NCI-H2196 (cell line): ENCODE data around the gene CAV3.

Experiments
- DNase-seq: peaks from one replicate; lab custom pipeline; 2025; ENCODE audit not compliant: unreplicated experiment; lab: John Stamatoyannopoulos, UW

CAV3 gene

DNA sequence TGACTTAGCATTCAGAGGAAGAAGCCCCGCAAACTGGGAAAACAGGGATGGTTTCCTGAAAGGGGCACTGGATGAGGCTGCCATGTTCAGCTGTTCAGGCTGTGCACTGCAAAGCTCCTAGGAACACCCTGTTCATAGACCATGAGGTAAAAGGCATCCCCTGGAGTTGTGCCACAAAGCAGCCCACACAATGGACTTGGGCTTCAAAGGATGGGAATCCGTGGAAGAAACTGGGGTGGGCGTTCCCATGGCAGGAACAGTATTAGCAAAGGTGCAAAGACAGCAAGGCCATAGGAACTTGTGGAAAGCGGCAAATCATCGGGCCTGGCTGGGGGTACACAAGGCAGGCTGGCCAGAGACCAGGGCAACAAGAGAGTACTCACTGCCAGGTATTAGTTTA is 26.9 kb downstream of the CAV3 start:
- no peak for DNase-seq

DNA sequence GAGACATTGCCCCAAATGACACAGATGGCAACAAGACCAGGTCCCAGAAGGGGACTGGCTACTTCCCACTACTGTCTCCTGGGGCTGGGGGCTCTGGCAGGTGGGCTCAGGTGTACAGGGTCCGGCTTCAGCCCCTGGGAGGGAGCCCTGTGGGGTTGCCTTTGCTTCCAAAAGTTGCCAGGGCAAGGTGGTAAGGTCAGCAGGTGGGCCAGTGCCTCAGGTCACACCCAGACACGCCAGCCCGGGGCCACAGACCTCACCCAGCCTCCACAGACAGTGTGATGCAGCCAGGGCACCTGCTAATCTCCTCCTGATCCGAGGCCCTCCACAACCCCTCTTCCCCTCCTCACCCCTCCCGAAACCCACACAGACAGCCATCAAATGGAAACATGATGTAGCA is 28.3 kb downstream of the CAV3 start:
- DNase-seq = no peak

DNA sequence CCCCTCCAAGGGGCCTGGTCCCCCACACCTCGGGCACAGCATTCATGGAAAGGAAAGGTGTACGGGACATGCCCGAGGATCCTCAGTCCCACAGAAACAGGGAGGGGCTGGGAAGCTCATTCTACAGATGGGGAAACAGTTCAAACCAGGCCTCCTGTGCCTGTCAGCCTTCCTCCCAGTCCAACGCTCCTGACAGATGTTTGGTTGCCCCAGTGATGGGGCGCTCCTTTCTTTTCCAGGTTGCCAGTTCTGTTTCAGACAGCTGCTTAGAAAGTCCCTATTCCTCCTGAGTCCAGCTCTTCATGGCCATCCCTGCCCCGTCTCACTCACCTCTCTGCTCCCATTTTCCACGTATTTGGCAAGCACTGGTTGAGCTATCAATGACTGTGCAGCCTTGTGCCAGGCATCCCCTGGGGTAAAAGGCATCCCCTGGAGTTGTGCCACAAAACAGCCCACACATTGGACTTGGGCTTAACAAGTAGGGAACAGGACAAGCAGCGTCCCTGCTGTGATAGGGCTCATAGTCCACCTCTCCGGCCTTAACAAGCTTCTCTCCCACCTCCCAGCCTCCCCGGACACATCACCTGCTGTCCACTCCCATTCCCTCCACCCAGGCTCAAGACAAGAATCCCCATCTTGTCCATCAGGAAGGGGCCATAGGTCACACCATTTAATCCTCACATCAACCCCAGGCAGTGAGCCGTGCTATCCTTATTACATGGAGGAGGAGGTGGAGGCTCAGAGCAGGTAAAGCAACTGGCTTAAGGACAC is 29.2 kb downstream of the CAV3 start:
- DNase-seq = no peak

DNA sequence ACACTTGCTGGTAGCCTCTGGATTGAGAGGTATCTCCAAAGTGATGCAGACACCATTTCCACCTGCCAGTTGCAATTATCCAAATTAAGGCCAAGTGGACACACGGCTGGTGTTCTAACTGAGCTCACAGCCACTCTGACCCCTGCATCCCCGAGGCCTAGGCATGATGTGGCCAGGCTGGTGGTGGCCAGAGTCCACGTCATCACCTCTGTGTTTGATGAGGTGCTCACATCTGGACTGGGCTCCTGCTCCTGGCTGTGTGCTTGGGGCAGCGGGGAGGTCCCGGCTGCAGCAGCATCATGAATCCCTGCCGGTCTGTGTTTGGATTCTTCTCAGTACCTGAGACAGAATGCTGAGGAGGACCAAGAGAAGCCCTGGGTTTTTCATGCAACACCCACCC is 30.9 kb downstream of the CAV3 start:
- no peak for DNase-seq

DNA sequence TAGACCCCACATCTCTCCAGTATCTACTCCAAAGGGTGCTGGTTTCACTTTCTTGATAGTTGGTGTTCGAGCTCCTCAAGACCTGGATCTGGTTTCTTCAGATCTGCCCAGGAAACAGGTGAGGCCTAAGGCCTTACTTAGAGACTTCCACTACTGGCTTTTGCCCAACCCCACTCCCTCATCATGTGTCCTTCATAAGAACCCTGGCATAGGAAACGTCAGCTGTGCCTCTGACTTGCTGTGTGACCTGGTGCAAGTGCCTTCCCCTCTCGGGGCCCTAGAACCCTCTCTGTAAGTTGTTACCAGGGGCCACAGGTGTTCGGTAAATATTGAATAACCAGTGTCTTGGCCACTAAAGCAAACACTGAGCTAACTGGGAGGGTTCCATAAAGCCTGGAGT is 31.9 kb downstream of the CAV3 start:
- no peak for DNase-seq

DNA sequence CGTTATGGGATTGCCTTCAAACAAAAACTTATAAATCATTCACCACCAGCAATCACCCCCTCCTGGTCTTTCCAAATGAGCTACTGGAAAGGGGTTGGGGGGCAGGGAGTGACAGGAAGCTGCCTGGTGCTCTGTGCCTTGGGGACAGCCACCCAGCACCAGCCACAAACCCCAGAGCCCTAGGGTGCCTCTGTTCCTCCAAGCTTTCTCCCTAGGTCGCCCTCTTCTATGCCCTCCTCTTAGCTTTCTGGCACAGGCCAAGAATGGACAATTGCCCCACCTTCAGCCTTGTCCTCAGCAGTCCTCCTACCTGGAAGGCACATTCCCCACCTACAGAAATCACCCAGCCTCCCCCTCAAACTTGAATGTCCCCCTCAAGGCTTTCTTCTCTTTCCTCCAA is 32.5 kb downstream of the CAV3 start:
- no peak for DNase-seq

DNA sequence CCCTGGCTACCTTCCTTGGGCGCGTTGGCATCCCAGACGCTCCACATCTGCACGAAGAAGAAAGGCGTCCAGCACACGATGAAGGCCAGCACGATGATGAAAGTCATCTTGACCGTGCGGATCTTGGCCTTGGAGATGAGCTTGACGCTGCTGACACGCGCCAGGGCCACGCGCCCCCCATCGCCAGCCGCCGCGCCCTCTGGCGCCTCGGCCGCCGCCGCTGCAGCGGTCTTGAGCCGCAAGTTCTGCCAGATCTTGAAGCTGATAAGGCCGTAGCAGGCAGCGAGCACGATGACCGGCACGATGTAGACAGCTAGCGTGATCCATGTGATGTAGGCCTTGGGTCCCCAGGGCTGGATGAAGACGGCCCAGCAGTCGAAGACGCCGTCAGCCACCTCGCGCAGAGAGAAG is 33.7 kb downstream of the CAV3 start:
- DNase-seq = no peak

DNA sequence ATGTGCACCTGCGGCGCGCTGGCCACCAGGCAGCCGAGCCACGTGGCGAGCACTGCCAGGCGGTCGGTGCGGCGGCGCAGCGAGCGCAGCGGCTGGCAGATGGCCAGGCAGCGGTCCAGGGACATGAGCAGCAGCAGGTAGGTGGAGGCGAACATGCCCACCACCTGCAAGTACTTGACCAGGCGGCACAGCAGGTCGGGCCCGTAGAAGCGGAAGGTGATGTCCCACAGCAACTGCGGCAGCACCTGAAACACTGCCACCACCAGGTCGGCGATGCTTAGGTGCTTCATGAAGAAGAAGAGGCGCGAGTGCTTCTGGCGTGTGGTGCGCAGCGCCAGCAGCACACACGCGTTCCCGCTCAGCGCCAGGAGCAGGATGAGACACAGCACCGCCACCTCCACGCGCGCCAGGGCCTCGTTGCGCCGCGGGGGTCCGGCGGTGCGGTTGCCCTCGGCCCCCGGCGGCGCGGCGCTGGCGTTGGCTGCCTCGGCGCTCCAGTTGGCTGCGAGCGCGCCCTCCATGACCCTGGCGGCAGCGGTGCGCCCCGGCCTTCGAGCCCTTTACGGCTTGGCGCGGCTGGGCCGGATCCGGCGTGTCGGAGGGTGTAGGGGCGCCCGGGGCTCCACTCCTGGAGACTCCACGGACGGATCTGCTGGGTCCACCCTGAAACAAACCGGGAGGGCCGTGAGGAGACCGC is 34.2 kb downstream of the CAV3 start:
- peak; percentile 45 for DNase-seq

DNA sequence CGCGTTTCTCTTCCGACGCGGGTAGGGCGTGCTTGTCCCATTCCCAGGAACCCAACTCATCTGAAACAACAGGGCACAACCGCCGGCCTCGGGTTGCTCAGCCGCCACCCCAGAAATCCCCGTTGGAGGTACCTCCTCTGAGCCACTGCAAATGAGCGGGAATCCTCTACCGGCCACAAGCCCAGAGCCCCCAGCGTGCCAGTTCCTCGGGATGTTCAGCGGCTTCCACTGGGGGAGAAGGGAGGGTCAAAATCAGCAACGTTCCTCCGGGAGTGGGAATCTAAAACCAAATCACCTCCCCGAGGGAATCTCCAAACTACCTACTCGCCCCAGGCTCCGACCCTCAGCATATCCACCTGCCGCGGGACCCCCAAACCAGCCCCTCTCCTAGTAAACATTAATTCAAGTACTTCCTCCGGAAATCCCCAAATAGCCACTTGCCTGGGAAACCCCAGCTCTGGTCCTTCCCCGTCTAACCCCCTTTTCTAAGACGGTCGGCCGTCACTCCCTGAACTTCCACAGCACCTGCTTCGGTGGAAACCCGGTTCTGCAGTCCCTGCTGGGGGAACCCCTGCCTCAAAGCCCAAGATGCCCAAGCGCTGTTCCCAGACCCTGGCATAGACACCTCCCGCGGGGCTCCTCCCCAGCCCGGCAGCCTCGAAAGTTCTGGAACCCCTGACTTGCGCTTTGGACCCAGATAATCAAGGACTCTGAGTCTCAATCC is 34.9 kb downstream of the CAV3 start:
- no peak for DNase-seq

DNA sequence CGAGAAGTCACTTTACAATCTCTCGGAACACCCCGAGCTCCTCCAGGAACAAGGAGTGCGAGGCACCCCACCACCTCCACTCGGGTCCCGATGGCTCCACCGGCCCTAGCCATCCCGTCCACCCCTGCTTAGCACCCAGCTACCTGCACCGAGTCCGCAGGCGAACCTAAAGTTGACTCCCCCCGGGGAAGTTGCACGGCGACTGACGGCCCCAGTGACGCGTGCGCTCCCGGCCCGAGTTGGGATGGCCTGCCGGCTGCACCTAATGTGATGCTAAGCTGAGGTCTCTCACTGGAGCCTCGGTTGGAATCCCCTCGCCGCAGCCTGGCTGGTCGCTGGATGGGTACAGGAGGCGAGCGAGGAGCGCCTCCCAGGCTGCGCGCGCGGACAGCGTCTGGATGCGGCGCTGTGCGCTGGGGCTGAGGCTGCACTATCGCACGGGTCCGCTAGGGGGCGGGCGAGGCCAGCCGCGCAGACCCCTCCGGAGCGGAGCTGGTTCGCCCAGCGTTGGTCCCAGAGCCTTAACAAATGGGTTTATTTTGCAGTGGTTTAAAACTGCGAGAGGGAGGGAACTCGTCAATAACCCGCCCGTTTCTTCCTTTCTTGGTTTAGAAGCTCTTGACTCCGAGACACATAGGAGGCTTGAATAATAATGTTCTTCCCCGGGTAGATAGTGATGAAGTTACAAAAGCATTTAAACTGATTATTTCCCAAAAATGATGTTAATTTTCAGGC is 35.7 kb downstream of the CAV3 start, which contains the start of gene OXTR:
Gene OXTR (minus strand): TSS at position 526 of the 735 bp plus-strand sequence. CDS start 1,426 bp downstream, outside the sequence.
- DNase-seq = peak; percentile 48

DNA sequence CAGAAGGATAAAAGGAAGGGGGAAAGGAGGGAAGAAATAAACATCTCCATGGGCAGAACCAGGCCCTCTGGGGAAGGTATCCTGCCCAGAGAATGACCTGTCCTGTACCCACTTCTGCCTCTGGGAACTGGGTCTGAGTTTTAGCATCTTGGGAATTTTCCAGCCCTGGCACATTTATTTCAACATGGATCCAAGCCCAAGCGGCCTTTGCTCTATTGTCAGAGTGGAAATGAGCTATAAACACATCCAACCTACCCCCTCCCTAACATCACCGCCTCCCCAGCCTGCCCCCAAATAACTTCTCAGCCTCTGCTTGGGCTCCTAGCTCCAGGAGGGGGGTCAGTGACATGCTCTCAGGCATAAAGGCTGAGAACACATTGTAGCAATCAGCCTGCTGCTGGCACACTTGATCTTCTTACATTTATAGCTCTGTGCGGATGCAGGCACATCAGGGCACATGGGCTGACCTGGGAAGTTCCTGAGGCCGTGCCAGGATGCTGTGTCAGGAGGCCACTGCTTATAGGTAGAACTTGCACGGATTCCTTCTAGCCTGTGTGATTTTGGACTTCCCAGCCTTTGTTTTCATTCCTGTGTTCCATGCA is 40.4 kb downstream of the CAV3 start:
- no peak for DNase-seq

DNA sequence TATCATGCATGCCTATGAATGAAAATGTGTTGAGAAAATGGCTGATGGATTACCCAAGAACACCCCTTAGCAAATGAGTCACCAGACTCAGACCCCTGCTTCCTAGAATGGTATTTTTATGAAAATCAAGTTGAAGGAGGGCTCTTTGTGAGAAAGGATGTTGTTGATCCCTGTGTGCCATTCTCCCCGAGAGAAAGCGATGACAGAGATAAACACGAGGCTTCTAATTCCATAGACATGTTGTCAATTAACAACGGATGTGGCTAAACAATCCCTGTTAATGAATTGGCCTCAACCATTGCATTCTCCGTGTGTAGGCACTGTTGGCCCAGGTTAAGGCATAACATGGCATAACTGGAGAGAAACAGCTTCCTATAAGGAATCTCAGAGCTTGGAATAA is 41.6 kb downstream of the CAV3 start:
- DNase-seq = no peak

DNA sequence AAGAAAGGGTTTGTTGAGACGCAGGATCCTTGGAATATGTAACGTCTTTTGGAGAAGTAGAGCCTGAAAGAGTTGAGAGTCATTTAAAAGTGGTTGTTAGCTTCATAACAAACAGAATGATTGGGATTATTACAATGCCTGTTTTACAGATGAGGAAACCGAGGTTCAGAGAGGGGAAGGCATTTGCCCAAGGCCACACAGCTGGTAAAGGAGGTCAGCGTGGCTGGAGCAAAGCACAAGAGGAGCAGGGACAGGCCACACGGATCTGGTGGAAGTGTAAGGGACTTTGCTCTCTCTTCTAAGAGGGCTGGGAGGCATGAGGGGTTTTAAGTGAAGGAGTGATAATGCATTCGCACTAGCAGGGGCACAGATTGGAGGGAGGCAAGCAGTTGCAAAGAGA is 42.0 kb downstream of the CAV3 start:
- DNase-seq = no peak

DNA sequence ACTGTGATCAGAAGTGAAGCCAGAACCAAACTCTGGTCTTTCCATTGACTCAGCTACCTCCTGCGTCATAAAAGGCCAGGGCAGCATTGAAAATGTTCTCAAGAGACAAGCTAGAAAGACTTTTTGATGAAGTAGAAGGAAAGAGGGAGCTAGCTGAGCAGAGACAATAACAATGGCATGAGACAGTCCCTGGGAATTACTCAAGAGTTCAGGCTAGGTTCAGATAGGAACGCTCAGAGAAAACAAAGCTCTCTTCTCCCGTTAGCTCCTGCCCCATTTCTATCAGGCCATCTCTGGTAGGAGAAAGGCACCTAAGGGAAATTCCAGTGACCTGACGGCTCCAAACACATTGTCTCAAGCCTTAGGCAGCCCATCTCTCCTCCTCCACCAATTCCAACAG is 42.8 kb downstream of the CAV3 start:
- DNase-seq = no peak

DNA sequence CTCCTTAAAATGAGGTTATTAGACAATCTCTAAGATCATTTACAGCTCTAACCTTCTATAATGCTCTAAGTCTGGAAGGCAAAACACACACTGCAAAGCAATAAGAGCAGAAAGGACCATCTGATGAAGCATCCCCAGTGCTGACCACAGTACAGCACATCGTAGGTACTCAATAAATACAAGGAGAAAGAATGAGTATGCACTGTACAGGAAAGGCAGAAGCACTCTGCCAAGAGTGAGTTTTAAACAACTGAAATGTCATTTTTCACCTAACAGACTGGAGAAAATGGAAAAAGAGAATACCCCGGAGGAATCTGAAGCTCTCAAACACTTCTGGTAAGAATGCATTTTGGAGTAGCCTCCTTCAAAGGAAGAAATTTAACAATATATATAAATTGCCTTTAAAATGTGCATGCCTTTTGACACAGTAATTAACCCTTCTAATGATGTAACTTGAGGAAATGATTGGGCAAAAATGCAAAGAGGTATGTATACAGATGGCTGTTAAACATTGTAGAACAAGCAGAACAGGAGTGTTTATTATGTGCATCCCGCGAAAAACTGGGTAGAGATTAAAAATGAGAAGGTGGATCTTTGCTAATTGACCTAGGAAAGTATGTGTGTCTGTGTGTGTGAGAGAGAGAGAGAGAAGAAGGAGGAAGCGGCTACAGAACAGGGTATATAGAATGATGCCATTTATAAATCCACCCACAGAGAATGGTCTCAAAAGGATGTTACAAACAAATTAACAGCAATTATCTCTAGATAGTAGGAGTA is 43.8 kb downstream of the CAV3 start:
- no peak for DNase-seq

DNA sequence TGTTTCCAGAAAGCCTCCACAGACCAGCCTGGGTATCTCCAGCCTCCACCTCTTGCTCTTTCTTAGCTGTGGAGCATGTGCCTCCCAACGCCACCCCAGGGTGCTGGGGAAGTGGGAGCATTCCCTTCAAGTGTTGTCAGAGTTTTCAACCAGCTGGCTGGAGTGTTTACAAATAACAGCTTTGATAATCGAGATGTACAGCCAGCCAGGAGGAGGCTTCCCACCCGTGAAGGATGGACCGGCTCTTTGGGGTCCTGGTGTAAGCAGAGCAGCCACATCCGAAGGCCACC is 44.3 kb downstream of the CAV3 start:
- no peak for DNase-seq

DNA sequence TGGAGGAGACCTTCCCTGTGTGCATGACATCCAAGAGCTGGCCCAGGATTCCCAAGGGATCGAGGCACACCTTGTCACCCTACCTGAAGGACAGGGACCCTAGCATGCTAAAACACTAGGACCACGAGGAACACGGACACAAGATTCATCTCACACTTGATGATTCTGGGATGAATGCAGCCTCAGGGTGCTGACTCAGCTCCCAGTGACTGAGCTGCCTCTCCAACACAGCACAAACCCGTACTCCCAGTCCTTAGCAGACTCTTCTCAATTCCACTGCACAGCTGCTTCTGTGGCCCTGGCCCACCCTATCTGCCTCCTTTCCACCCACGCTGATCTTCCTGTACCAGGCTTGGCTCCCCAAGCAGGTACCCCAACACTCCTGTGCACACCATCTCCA is 44.9 kb downstream of the CAV3 start:
- no peak for DNase-seq

DNA sequence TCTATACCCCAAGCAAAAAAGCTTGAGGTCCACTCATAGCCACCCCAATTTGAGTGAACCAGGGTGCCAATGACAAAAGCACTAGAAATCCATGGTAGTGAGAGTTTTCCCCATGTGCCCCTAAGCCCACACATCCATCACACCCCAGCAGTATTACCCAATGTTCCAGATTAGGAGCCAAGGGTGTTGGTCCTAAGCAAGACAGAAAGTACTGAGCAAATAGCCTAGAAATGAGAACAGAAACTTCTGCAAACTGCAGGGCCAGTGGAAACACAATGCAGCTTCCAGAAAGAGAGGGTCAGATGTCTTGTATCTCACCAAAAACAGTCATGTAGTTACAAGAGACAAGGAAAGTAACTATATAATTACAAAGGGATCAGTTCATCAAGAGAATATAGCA is 46.7 kb downstream of the CAV3 start:
- no peak for DNase-seq

DNA sequence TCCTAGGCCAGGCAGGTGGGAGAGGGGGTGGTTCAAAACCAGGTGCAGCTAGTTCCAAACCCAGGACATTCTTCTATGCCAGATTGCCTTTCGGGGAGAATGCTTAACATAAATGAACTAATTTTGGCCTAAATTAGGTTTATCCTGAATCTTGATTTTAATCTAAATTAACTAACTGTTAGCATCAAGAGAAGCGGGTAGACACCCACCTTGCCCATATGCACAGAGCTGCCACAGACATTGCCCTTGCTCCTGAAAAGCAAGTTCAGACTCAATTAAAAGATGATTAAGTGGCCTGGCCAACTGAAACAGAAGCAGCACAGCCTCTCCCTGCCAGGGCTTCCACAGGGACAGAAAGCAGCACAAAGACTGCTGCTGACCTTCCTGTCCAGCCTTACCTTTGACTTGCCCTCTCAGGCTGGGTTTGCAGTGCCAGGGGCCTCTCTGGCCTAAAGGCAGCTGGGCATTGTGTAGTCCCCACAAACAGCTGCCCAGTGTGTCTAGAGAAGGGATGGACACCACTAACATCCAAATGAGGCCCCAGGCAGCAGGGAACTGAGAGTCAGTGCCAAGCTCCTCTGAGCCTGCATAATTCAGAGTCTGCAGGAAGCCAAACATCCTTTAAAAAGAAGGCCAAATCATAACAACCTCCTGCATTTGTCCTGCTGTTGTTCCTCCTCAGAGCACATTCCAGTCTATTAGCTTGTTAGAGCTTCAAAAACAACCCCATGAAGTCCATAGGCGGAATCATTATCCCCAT is 51.3 kb downstream of the CAV3 start:
- DNase-seq = no peak

DNA sequence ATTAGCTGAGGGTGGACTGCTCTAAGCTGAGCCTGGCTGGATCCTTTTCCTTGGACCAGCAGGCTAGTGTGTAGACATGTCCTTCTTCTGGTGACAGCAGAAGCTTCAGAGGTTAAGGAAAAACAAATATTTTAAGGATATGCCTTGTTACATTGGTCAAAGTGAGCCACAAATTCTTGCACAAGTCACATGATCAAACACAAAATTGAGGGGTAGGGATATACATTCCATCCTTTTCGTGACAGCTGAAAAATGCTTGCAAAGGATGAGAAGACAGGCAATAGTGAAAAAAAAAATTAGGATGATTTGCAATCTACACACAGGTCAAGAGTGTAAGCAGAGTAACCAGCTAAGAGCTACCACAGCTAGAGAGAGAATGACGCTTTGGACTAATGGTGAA is 56.9 kb downstream of the CAV3 start:
- DNase-seq = no peak
